Esophagus (tissue), 2 donors: Measurements from ENCODE around the gene ATMIN. TPM values are rescaled to one million over a fixed set of nuclear protein-coding genes. Genes with fewer than 3 reads are reported as not detected.

ENCODE experiments used
- H3K27ac ChIP-seq, 2 donors: one replicate each; pipeline ENCODE4 v1.5.1; 2013; ENCODE audit warnings: low read depth in 2 of 2, mild to moderate bottlenecking in 2 of 2, inconsistent platforms in 1 of 2, low read length in 1 of 2, moderate library complexity in 1 of 2
- H3K27me3 ChIP-seq, 2 donors: one replicate each; pipeline ENCODE4 v1.6.1; 2013; ENCODE audit warnings: low read length in 2 of 2, control low read depth in 1 of 2, mild to moderate bottlenecking in 1 of 2; ENCODE audit not compliant: insufficient read depth in 2 of 2, control insufficient read depth in 1 of 2
- H3K36me3 ChIP-seq, 2 donors: one replicate each; pipeline ENCODE4 v1.6.1; 2013; ENCODE audit warnings: low read length in 1 of 2; ENCODE audit not compliant: control insufficient read depth in 2 of 2, insufficient read depth in 2 of 2
- H3K4me1 ChIP-seq, 2 donors: one replicate each; pipeline ENCODE4 v1.6.1; 2013; ENCODE audit warnings: low read length in 1 of 2; ENCODE audit not compliant: control insufficient read depth in 2 of 2, insufficient read depth in 2 of 2
- H3K4me3 ChIP-seq, 2 donors: one replicate each; pipeline ENCODE4 v1.5.1; 2013; ENCODE audit warnings: low read length in 2 of 2, mild to moderate bottlenecking in 2 of 2, low read depth in 1 of 2, moderate library complexity in 1 of 2
- H3K9me3 ChIP-seq, 2 donors: one replicate each; pipeline ENCODE4 v1.6.1; 2013; ENCODE audit warnings: mild to moderate bottlenecking in 2 of 2, low read depth in 1 of 2, low read length in 1 of 2, moderate library complexity in 1 of 2; ENCODE audit not compliant: control insufficient read depth in 2 of 2, insufficient read depth in 1 of 2
- WGBS, 2 donors: extraction: QIAGEN DNeasy Blood & Tissue Kit; methylation state at CpG; one replicate each; pipeline ENCODE4 v1.1.7; 2013; 5-methylcytosine and 5-hydroxymethylcytosine counted together
- polyA plus RNA-seq, 2 donors: library from polyadenylated mRNA; stranded (reverse); fragments of 200-250 nt; gene quantifications; one replicate each; pipeline ENCODE4 v1.2.3, GENCODE V29; 2013
- donor health status: healthy with polysubstance abuse.
- donor health status: Bipolar disorder and iron deficiency.

ATMIN gene
- polyA plus RNA-seq, 2 donors: 13.7 to 15.5 TPM

DNA sequence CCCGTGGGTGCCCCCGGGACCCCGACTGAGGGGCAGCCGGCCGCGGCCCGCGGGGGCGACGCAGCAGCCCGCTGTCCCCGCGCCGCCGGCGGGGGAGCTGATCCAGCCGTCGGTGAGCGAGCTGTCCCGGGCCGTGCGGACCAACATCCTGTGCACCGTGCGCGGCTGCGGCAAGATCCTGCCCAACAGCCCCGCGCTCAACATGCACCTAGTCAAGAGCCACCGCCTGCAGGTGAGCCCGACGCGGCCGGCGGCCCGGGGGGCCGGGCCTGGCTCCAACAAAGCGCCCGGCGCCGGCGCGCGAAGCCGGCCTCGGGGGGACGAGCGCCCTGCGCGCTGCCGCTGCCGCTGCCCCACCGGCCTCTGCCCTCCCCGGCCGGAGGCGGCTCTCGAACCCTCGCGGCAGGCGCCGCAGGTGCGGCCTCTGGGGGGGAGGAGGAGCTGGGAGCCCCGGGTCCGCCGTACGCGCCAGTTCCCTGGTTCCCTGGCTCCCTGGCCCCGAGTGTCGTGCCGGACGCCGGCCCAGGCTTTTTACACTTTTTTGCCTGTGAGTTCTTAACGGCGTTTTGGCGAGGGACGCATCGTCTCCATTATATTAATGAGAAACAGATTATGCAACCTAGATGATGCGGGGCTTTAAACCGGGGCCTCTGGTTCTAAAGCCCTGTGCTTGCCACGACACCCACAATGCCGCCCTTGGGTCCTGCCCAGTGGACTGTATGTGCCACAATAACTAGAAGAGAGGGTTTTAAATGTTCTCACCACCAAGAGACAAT, 521 bp downstream of the ATMIN start:
- no peaks in the 10 kb centered on the region for H3K27me3 ChIP-seq
- 0 to 2% methylated on average over 25 to 80 of the region's 80 CpGs for WGBS, 2 donors
- no peaks in the 10 kb centered on the region for H3K9me3 ChIP-seq
- H3K36me3 ChIP-seq: peaks cover 0 to under 1% of the 10 kb centered on the region in 2 donors
- peak overlapping the region; percentile 90 to 92 for H3K27ac ChIP-seq
- peaks cover 0 to 2% of the 10 kb centered on the region in 2 donors for H3K4me1 ChIP-seq
- H3K4me3 ChIP-seq: peak overlapping the region; percentile 89 to 97

DNA sequence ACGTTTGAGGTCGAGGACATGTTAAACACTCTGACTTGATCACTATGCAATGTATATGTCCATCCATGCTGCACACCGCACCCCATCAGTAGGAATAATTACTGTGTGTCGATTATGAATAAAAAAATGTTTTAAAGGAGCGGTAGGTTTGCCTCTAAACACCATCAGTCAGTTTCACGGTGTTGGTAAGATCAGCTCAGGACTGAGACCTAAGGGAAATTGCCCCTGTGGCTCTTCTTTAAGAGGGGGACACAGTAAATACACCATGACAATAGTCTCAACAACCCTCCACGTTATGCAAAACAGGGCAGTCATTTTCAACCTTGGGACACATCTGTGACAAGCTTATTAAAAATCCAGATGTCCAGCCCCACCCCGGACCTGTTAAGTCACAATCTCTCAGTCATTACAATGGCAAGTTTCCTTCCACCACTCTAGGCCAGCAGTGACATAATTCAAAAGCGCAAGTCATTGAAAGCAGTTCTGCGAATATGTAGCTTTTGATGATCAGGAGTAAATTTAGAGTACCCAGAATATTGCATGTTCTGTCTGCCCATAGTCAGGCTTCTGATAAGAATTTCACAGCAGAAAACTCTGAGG, 1.2 kb downstream of the ATMIN start:
- no peaks in the 10 kb centered on the region for H3K27me3 ChIP-seq
- H3K27ac ChIP-seq: peak overlapping the region; percentile 90 to 92
- WGBS, 2 donors: 26 to 28% methylated on average over 10 of the region's 10 CpGs
- peak overlapping the region; percentile 89 to 97 for H3K4me3 ChIP-seq
- peaks cover 0 to 2% of the 10 kb centered on the region in 2 donors for H3K4me1 ChIP-seq
- H3K36me3 ChIP-seq: peaks cover 6 to 7% of the 10 kb centered on the region in 2 donors
- no peaks in the 10 kb centered on the region for H3K9me3 ChIP-seq

DNA sequence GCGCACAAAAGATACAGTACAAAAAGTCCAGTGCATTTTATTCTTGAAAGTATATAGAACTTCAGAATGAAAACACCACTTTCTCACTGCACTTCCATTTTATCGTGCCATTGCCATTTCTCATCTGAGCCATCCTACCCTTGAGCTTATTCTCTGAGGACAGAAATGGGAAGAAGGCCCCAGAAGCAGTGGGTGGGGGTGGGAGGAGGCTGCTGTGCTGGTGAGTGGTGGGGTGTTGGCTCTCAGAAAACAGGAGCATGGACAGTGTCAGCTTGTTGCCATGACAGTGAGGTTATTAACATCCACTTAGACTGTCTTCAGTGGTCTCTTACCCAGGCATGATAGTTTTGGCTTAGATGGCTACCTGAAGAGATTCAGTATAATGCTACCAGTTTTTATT, 4.5 kb downstream of the ATMIN start:
- Histone ChIP-seq H3K4me3 (no peak overlapping the region), H3K4me1 (peaks cover 0 to 2% of the 10 kb centered on the region in 2 donors), H3K27ac (no peak overlapping the region), H3K9me3 (no peaks in the 10 kb centered on the region), H3K36me3 (peaks cover 11 to 19% of the 10 kb centered on the region in 2 donors), H3K27me3 (no peaks in the 10 kb centered on the region)
- 95 to 98% methylated on average over 2 of the region's 2 CpGs for WGBS, 2 donors

DNA sequence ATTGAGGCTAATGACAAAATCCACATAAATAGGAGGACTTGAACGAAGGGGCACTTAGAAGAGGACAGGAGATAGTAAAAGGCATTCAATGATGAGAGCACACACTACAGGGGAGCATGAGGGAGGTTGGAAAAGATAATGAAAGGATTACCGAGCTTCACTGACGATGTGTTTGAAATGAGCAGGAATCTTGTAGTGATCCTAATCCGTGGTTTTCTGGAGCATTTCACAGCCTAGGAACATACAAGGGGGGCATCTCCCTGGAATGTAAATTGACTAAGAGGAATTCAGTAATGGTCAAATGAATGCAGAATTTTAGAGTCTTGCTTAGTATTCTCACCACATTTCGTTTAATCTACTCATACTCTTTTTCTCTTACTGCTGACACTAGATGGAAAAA, 5.2 kb downstream of the ATMIN start:
- Histone ChIP-seq H3K9me3 (no peaks in the 10 kb centered on the region), H3K36me3 (peaks cover 11 to 22% of the 10 kb centered on the region in 2 donors), H3K27ac (no peak overlapping the region), H3K4me1 (peaks cover 0 to 2% of the 10 kb centered on the region in 2 donors), H3K27me3 (no peaks in the 10 kb centered on the region), H3K4me3 (no peak overlapping the region)
- WGBS, 2 donors: 83 to 88% methylated on average over 5 of the region's 5 CpGs

DNA sequence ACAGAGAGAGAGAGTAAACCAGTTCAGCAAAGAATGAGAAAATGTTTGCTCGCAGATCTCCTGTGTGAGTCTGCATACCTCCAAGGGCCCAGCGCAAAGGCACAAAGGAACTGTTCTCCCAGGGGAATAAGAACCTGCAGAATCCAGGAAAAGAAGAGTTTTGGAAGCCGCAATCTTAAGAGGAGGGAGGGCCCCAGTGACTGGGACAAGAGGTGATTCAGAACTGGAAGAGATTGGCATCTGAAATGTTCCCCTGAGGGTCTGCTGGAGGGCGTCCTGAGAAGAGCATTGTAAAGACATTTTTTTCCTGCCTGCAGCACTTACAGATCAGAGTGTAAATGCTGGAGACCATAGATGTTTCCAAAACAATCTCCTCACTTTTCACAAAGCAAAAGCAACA, 6.1 kb downstream of the ATMIN start:
- H3K27ac ChIP-seq: no peak overlapping the region
- H3K4me3 ChIP-seq: no peak overlapping the region
- H3K36me3 ChIP-seq: peaks cover 11 to 22% of the 10 kb centered on the region in 2 donors
- no peaks in the 10 kb centered on the region for H3K9me3 ChIP-seq
- 89 to 93% methylated on average over 4 of the region's 4 CpGs for WGBS, 2 donors
- H3K4me1 ChIP-seq: peaks cover 0 to 2% of the 10 kb centered on the region in 2 donors
- H3K27me3 ChIP-seq: no peaks in the 10 kb centered on the region

DNA sequence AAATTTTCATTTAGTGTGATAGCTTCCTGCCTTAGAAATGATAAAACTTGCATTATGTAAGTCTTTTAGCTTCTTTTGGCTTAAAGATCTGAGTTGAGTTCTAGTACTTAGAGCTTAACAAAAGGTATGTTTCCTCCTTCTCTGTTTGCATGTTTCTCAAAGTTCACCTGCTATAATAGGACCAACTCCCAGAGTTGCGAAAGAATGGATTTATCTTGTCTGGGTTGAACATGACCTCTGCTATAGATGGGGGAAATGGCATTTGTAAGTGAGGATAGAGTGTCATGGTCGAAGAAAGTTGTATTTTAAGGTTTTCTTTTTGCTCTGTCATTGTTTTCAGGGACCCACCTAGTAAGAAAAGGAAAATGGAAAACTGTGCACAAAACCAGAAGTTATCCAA, 7.2 kb downstream of the ATMIN start:
- Histone ChIP-seq H3K4me1 (peaks cover 0 to 2% of the 10 kb centered on the region in 2 donors), H3K9me3 (no peaks in the 10 kb centered on the region), H3K36me3 (peaks cover 11 to 22% of the 10 kb centered on the region in 2 donors), H3K27me3 (no peaks in the 10 kb centered on the region), H3K27ac (no peak overlapping the region), H3K4me3 (no peak overlapping the region)
- 94 to 96% methylated on average over 2 of the region's 2 CpGs for WGBS, 2 donors

DNA sequence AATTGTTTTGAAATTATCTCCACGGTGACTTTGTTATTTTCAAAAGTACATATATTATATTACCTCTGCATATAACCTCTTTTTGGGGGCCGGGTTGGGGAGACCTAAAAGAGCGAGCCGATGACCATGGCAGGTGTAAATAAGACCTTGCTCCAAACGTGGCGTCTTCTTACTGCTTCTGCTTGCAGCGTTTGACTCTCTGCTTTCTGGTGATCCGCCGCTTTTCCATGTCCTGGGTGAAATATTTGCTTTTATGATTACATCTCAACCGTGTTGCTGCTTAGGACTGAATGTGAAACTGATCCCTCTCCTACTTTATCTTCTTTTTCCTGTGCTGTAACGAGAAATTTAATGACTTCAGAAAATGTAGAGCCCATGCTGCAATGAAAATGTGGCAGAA, 18.1 kb downstream of the ATMIN start:
- Histone ChIP-seq H3K9me3 (no peaks in the 10 kb centered on the region), H3K4me1 (no peaks in the 10 kb centered on the region), H3K36me3 (no peaks in the 10 kb centered on the region), H3K27ac (no peak overlapping the region), H3K27me3 (no peaks in the 10 kb centered on the region), H3K4me3 (no peak overlapping the region)
- 82 to 85% methylated on average over 11 of the region's 11 CpGs for WGBS, 2 donors

DNA sequence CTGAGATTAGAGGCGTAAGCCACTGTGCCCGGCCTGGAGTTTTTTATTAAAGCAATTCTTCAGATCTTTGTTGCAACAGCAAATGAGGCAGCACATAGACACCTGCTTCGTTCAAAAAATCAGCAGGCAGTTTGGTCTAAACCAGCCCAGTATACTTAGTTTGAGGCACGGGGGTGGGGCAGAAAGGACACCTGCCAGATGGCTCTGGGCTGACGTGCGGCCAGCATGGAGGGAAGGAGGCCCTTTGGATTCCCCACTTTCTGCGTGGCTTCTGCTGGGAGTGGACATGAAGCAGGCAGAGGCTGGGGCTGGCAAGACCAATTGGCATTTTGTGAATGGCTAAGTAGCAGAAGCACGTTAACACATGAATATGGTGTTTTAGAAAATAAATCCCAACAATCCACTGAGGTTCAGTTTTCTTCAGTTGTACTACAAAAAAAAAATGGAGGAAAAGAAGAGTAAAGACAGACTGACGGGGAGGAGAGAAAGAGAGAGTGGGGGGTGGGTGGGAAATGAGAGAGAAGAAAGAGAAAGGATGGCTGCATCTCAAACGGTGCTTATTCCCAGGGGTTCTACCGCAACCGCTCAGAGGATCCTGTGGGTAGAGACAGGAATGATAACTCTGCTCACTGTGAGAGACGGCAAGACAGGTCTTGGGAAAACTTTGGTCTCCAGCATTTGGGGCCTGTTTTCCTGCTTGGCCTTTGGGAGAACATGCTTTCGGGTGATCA, 25.1 kb downstream of the ATMIN start:
- Histone ChIP-seq H3K4me3 (no peak overlapping the region), H3K27ac (no peak overlapping the region), H3K4me1 (no peaks in the 10 kb centered on the region), H3K36me3 (no peaks in the 10 kb centered on the region), H3K9me3 (no peaks in the 10 kb centered on the region), H3K27me3 (no peaks in the 10 kb centered on the region)
- 84 to 87% methylated on average over 14 of the region's 14 CpGs for WGBS, 2 donors

DNA sequence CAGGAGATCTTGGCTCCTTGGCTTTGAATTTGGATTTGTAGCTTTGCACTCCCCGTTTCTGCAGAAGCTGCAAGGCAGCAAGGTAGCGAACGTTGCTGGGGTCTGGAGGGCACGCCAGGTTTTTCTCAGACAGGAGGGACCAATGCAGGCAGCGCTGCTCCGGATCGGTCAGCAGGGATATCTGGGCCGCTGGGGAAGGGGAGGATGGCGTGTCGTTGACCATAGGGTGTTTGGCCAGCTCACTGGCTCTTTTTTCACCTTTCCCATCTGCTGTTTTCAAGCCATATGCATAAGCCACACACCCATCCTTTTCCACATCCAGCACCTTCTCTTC, 25.6 kb downstream of the ATMIN start:
- Histone ChIP-seq H3K27me3 (no peaks in the 10 kb centered on the region), H3K36me3 (no peaks in the 10 kb centered on the region)
- 87 to 89% methylated on average over 10 of the region's 10 CpGs for WGBS, 2 donors

More for the DNA sequence above, 25.6 kb downstream of the ATMIN start:
- no peak overlapping the region for H3K4me3 ChIP-seq
- H3K27ac ChIP-seq: no peak overlapping the region
- H3K9me3 ChIP-seq: no peaks in the 10 kb centered on the region
- no peaks in the 10 kb centered on the region for H3K4me1 ChIP-seq
